ENCODE data around the gene HMCN2.

Gene HMCN2

GRCh38 chr9:130450344-130451003 lies 184.9 kb downstream of the HMCN2 start:
- DNase-seq (ENCODE audit: low read depth, low spot score), result no peak

- DNase-seq (ENCODE audit: low read depth, low spot score), result no peak
Measured at GRCh38 chr9:130451004-130451390, 185.4 kb downstream of the HMCN2 start.

GRCh38 chr9:130451509-130452388 lies 186.2 kb downstream of the HMCN2 start:
- no peak for DNase-seq (ENCODE audit: low read depth, low spot score)

GRCh38 chr9:130452835-130453234 lies 187.3 kb downstream of the HMCN2 start:
- DNase-seq (ENCODE audit: low read depth, low spot score), result no peak

GRCh38 chr9:130453487-130453886 lies 187.9 kb downstream of the HMCN2 start:
- DNase-seq (ENCODE audit: low read depth, low spot score), result no peak

GRCh38 chr9:130454096-130454811 lies 188.7 kb downstream of the HMCN2 start:
- DNase-seq (ENCODE audit: low read depth, low spot score), result no peak

GRCh38 chr9:130454812-130455325 lies 189.3 kb downstream of the HMCN2 start:
- DNase-seq (ENCODE audit: low read depth, low spot score), result no peak

- no peak for DNase-seq (ENCODE audit: low read depth, low spot score)
Measured at GRCh38 chr9:130458027-130458803, 192.7 kb downstream of the HMCN2 start.

- no peak for DNase-seq (ENCODE audit: low read depth, low spot score)
Measured at GRCh38 chr9:130458804-130459067, 193.2 kb downstream of the HMCN2 start.

GRCh38 chr9:130459151-130459550 lies 193.6 kb downstream of the HMCN2 start:
- no peak for DNase-seq (ENCODE audit: low read depth, low spot score)

- no peak for DNase-seq (ENCODE audit: low read depth, low spot score)
Measured at GRCh38 chr9:130459941-130460669, 194.5 kb downstream of the HMCN2 start.

GRCh38 chr9:130461218-130461630 lies 195.7 kb downstream of the HMCN2 start:
- no peak for DNase-seq (ENCODE audit: low read depth, low spot score)

- DNase-seq (ENCODE audit: low read depth, low spot score), result no peak
Measured at GRCh38 chr9:130461731-130462130, 196.2 kb downstream of the HMCN2 start.

GRCh38 chr9:130462685-130463540 lies 197.4 kb downstream of the HMCN2 start:
- DNase-seq (ENCODE audit: low read depth, low spot score), result no peak

- no peak for DNase-seq (ENCODE audit: low read depth, low spot score)
Measured at GRCh38 chr9:130463763-130464745, 198.5 kb downstream of the HMCN2 start.

- DNase-seq (ENCODE audit: low read depth, low spot score), result no peak
Measured at GRCh38 chr9:130465383-130466096, 200.0 kb downstream of the HMCN2 start.

- DNase-seq (ENCODE audit: low read depth, low spot score), result no peak
Measured at GRCh38 chr9:130466537-130467217, 201.1 kb downstream of the HMCN2 start.

- DNase-seq (ENCODE audit: low read depth, low spot score), result no peak
Measured at GRCh38 chr9:130467316-130467715, 201.8 kb downstream of the HMCN2 start.
